Psoas muscle (tissue), 8 donors: ENCODE results near the gene PILRA. TPM values are rescaled to one million over a fixed set of nuclear protein-coding genes. Genes with fewer than 3 reads are reported as not detected.
A peak's percentile ranks its signal among the peaks of the same experiment; 100 is the strongest.

Experiments used
- ATAC-seq, 4 donors: fragments of 200-7000 bp; cut with Tn5 transposase; one replicate each; pipeline ENCODE4 v1.9.1; 2020; ENCODE audit warnings: moderate library complexity in 3 of 4, mild to moderate bottlenecking in 2 of 4
- DNase-seq, 2 donors: peaks; one replicate each; pipeline ENCODE4 v3.0.0-alpha.2; 2020
- H3K27ac ChIP-seq: fragments of 200-600 bp; one replicate; pipeline ENCODE4 v1.8.0; 2022
- H3K27me3 ChIP-seq, 3 donors: fragments of 200-600 bp in 1 of 3; one replicate each; pipeline versions ENCODE4 v1.6.1 to v1.8.0; 2013 to 2022; ENCODE audit warnings: low read length in 2 of 3, mild to moderate bottlenecking in 2 of 3, moderate library complexity in 1 of 3; ENCODE audit not compliant: insufficient read depth in 3 of 3
- H3K36me3 ChIP-seq, 2 donors: fragments of 200-600 bp in 1 of 2; one replicate each; pipeline versions ENCODE4 v1.6.1 to v1.8.0; 2013 to 2022; ENCODE audit warnings: low read depth in 1 of 2, mild to moderate bottlenecking in 1 of 2, moderate library complexity in 1 of 2; ENCODE audit not compliant: insufficient read depth in 1 of 2
- H3K4me1 ChIP-seq: fragments of 200-600 bp; one replicate; pipeline ENCODE4 v1.8.0; 2022
- H3K4me3 ChIP-seq: fragments of 200-600 bp; one replicate; pipeline ENCODE4 v1.8.0; 2022; ENCODE audit warnings: mild to moderate bottlenecking
- H3K9me3 ChIP-seq: fragments of 200-600 bp; one replicate; pipeline ENCODE4 v1.8.0; 2022
- CTCF ChIP-seq: fragments of 200-600 bp; IDR thresholded peaks from one replicate; pipeline ENCODE4 v1.8.0; 2022; ENCODE audit warnings: antibody characterized with exemption
- WGBS, 3 donors: extraction: QIAGEN DNeasy Blood & Tissue Kit; methylation state at CpG; one replicate each; pipeline versions ENCODE4 v1.1.6 to v1.1.7; 2013; 5-methylcytosine and 5-hydroxymethylcytosine counted together
- intact Hi-C, 2 donors: fragments of 100-400 bp; cut with DNase I; formaldehyde crosslinking; loops; one replicate each; pipeline versions ENCODE4 v1.11.0 to v1.14.2; 2022
- polyA plus RNA-seq, 3 donors: library from polyadenylated mRNA; stranded (reverse); fragments of 200-250 nt; gene quantifications; one replicate each; pipeline ENCODE4 v1.2.3, GENCODE V29; 2013
- total RNA-seq, 4 donors: library from RNA; stranded (reverse); fragmentation: NEBNext Ultra II Directional in 2 of 4; extraction: Animal tissue kit (Norgen Biotek cat#: 25700) in 2 of 4; gene quantifications; one replicate each; pipeline versions ENCODE4 v1.2.1 to v1.2.4, GENCODE V29; 2021 to 2023
- donor health status: healthy with polysubstance abuse.
- donor health status: DM: no; HTN: no; CAD: no; lungs with moderate emphysema.
- donor health status: Bipolar disorder and iron deficiency.
- donor health status: healthy.
- donor health status: DM: yes; HTN: yes; CAD: no.
- donor health status: DM: no; HTN: no; CAD: no.
- donor health status: DM: no; HTN: no; CAD: no.
- donor health status: DM: yes; HTN: yes; CAD: no.

Gene PILRA
- total and polyA plus RNA-seq, 7 donors, result 0.93 to 2.8 (median 2.3) TPM

- H3K27ac ChIP-seq, result no peak overlapping the region
- no peak for TF ChIP-seq CTCF
- peaks cover 0 to 29% of the 10 kb centered on the region in 2 donors for H3K36me3 ChIP-seq
- H3K9me3 ChIP-seq, result no peaks in the 10 kb centered on the region
- WGBS, 3 donors, result 43 to 68% (median 57%) methylated on average over 1 of the region's 1 CpG
- no peak overlapping the region for H3K4me3 ChIP-seq
- no peaks in the 10 kb centered on the region for H3K4me1 ChIP-seq
- DNase-seq (no peak), ATAC-seq (no peak)
- no peaks in the 10 kb centered on the region for H3K27me3 ChIP-seq
- intact Hi-C loops, result no loop called here
Measured at GRCh38 chr7:100419660-100420226, 46.5 kb downstream of the PILRA start.

GRCh38 chr7:100423315-100423714 lies 50.0 kb downstream of the PILRA start:
- 84 to 91% (median 89%) methylated on average over 6 of the region's 6 CpGs for WGBS, 3 donors
- DNase-seq (no peak), ATAC-seq (no peak)
- no peak overlapping the region for H3K27ac ChIP-seq
- TF ChIP-seq CTCF, result no peak
- H3K27me3 ChIP-seq, result no peaks in the 10 kb centered on the region
- intact Hi-C loops, result no loop called here
- no peaks in the 10 kb centered on the region for H3K9me3 ChIP-seq
- no peak overlapping the region for H3K4me3 ChIP-seq
- peaks cover 0 to 22% of the 10 kb centered on the region in 2 donors for H3K36me3 ChIP-seq
- H3K4me1 ChIP-seq, result peaks cover 6% of the 10 kb centered on the region

- no peak for TF ChIP-seq CTCF
- ATAC-seq, result no peak
- intact Hi-C loops, result no loop called here
Measured at GRCh38 chr7:100425347-100425746, 52.1 kb downstream of the PILRA start.

GRCh38 chr7:100426516-100426915 lies 53.2 kb downstream of the PILRA start:
- intact Hi-C loops, result no loop called here
- Histone ChIP-seq H3K27ac (no peak overlapping the region), H3K9me3 (no peaks in the 10 kb centered on the region), H3K4me3 (no peak overlapping the region), H3K27me3 (no peaks in the 10 kb centered on the region), H3K4me1 (peaks cover 16% of the 10 kb centered on the region), H3K36me3 (peaks cover 0 to 20% of the 10 kb centered on the region in 2 donors)
- DNase-seq, result no peak
- ATAC-seq, result no peak
- no peak for TF ChIP-seq CTCF

More at GRCh38 chr7:100425347-100425746, 52.1 kb downstream of the PILRA start:
- Histone ChIP-seq H3K4me1 (peaks cover 6% of the 10 kb centered on the region), H3K27me3 (no peaks in the 10 kb centered on the region), H3K27ac (no peak overlapping the region), H3K4me3 (no peak overlapping the region), H3K36me3 (peaks cover 0 to 22% of the 10 kb centered on the region in 2 donors), H3K9me3 (no peaks in the 10 kb centered on the region)
- DNase-seq, result no peak
- WGBS, 3 donors, result 31 to 80% (median 57%) methylated on average over 1 of the region's 1 CpG

GRCh38 chr7:100427762-100428198 lies 54.5 kb downstream of the PILRA start:
- WGBS, 3 donors, result 41 to 51% (median 47%) methylated on average over 16 of the region's 16 CpGs
- Histone ChIP-seq H3K4me3 (peak overlapping the region; percentile 97), H3K36me3 (peaks cover 0 to 27% of the 10 kb centered on the region in 2 donors), H3K9me3 (no peaks in the 10 kb centered on the region), H3K4me1 (peaks cover 22% of the 10 kb centered on the region), H3K27me3 (no peaks in the 10 kb centered on the region), H3K27ac (peak overlapping the region; percentile 100)
- intact Hi-C loops, result no loop called here
- TF ChIP-seq CTCF, result no peak
- ATAC-seq (no peak), DNase-seq (peak in 1 of 2 donors; percentile 59)
